ENCODE measurements around the gene HYLS1.

DNA sequence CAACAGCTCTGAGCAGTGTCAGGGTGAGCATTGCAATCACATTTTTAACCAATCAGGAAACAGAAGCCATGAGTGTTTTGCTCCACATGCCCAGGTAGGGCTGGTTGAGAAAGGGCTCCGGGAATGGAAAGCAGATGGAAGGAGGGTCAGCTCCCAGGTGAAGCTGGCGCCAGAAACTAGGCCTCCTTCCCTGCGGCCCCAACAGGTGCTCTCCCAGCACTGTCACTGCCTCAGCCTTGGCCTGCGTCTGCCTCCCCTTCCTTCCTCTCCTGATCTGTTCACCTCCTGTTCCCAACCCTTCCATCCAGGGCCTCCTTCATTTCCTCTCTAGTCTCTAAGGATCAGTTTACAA is 53.8 kb downstream of the HYLS1 start:
- TF ChIP-seq CTCF (conservative IDR thresholded peaks at IDR 0.05; ENCODE audit: low read depth, low read length): no peak
- TF ChIP-seq EZH2 (IDR thresholded peaks at IDR 0.05; ENCODE audit: borderline replicate concordance, low read depth, low read length, poor library complexity, severe bottlenecking): no peak

All from A673 (cell line).